Endothelial cell of umbilical vein (primary cell): Measurements from ENCODE around the gene WHRN. TPM values are rescaled to one million over a fixed set of nuclear protein-coding genes. Genes with fewer than 3 reads are reported as not detected.

ENCODE experiments used
- BruUV-seq: library from RNA; stranded (reverse); fragments of 400-500 nt; replicated peaks from 2 replicates; lab custom pipeline; 2021; lab: Mats Ljungman, UMichigan
- CTCF ChIA-PET: fragments of 300-600, 350-600 bp; sonication (Branson Sonifier 250); formaldehyde crosslinking; loops from one replicate; lab custom pipeline; 2021; ENCODE audit warnings: antibody characterized with exemption, inconsistent platforms; lab: Charles Lee
- POLR2A ChIA-PET: fragments of 300-600, 350-600 bp; sonication (Branson Sonifier 250); formaldehyde crosslinking; loops from one replicate; lab custom pipeline; 2021; ENCODE audit warnings: antibody characterized with exemption, inconsistent platforms; lab: Charles Lee
- DNase-seq: peaks from one replicate; pipeline ENCODE4 v3.0.0-alpha.2; 2011; ENCODE audit warnings: low read depth, low spot score
- FAIRE-seq: peaks from 2 replicates; lab custom pipeline; 2011; peaks lifted over from hg19 to GRCh38; lab: Jason Lieb, UNC
- H2AFZ ChIP-seq: 2 replicates; pipeline ENCODE4 v1.6.0; 2012; ENCODE audit warnings: low read depth, low read length, control low read depth, inconsistent platforms
- H3K27ac ChIP-seq: 2 replicates; pipeline ENCODE4 v1.5.1; 2011; ENCODE audit warnings: low read depth, mild to moderate bottlenecking, control low read depth, low read length, moderate library complexity; ENCODE audit not compliant: insufficient read depth
- H3K27me3 ChIP-seq, 2 experiments: 2 replicates each; pipeline versions ENCODE4 v1.6.0 to v1.6.1; 2011; ENCODE audit warnings: low read length in 2 of 2, mixed read lengths in 1 of 2; ENCODE audit not compliant: control insufficient read depth in 2 of 2, insufficient read depth in 2 of 2
- H3K36me3 ChIP-seq, 2 experiments: 2 replicates in 1 of 2; 3 replicates in 1 of 2; pipeline ENCODE4 v1.5.1; 2011; ENCODE audit warnings: low read length in 2 of 2, mild to moderate bottlenecking in 1 of 2, moderate library complexity in 1 of 2; ENCODE audit not compliant: control insufficient read depth in 2 of 2, insufficient read depth in 2 of 2; ENCODE audit errors: extremely low read depth in 1 of 2
- H3K4me1 ChIP-seq: 3 replicates; pipeline ENCODE4 v1.5.1; 2011; ENCODE audit warnings: mild to moderate bottlenecking, low read length; ENCODE audit not compliant: control insufficient read depth, insufficient read depth; ENCODE audit errors: extremely low read depth
- H3K4me2 ChIP-seq: 2 replicates; pipeline ENCODE4 v1.6.1; 2011; ENCODE audit warnings: low read length, control low read depth, mixed read lengths; ENCODE audit not compliant: insufficient read depth
- H3K4me3 ChIP-seq, 3 experiments: fragments of 200-600 bp in 1 of 3; sonication (generic), shearing (Covaris generic) in 1 of 3; replicated peaks in 1 of 3; 2 replicates each; pipeline ENCODE4 v1.5.1; 2011 to 2016; ENCODE audit warnings: control low read depth in 3 of 3, low read length in 3 of 3, mild to moderate bottlenecking in 2 of 3, inconsistent platforms in 1 of 3, low read depth in 1 of 3, moderate library complexity in 1 of 3; ENCODE audit not compliant: insufficient read depth in 1 of 3
- H3K79me2 ChIP-seq: 2 replicates; pipeline ENCODE4 v1.6.0; 2012; ENCODE audit warnings: low read length, inconsistent platforms; ENCODE audit not compliant: control insufficient read depth, insufficient read depth
- H3K9ac ChIP-seq: replicated peaks from 2 replicates; pipeline ENCODE3; 2011; ENCODE audit warnings: low read length, control low read depth; ENCODE audit not compliant: insufficient read depth; ENCODE audit errors: extremely low read depth
- H3K9me1 ChIP-seq: replicated peaks from 3 replicates; pipeline ENCODE4 v1.6.0; 2011; ENCODE audit warnings: mild to moderate bottlenecking, low read length; ENCODE audit not compliant: control insufficient read depth, insufficient read depth; ENCODE audit errors: extremely low read depth
- H3K9me3 ChIP-seq: replicated peaks from 2 replicates; pipeline ENCODE4 v1.5.1; 2012; ENCODE audit warnings: low read length, inconsistent platforms; ENCODE audit not compliant: control insufficient read depth, insufficient read depth
- H4K20me1 ChIP-seq: replicated peaks from 2 replicates; pipeline ENCODE3; 2011; ENCODE audit warnings: mild to moderate bottlenecking, low read length; ENCODE audit not compliant: control insufficient read depth, insufficient read depth; ENCODE audit errors: extremely low read depth
- CTCF ChIP-seq, 2 donors: IDR thresholded peaks; 1 replicate in 1 of 2; 2 replicates in 1 of 2; pipeline ENCODE4 v1.5.1; 2011; ENCODE audit warnings: low read length in 2 of 2, mild to moderate bottlenecking in 2 of 2, moderate library complexity in 2 of 2, control low read depth in 1 of 2, inconsistent platforms in 1 of 2, low read depth in 1 of 2; ENCODE audit not compliant: insufficient read depth in 1 of 2; ENCODE audit errors: extremely low read depth in 1 of 2
- EZH2 ChIP-seq: IDR thresholded peaks from 2 replicates; pipeline ENCODE4 v1.6.1; 2012; ENCODE audit warnings: borderline replicate concordance, low read depth, mild to moderate bottlenecking, moderate library complexity, low read length, inconsistent platforms; ENCODE audit not compliant: severe bottlenecking
- FOS ChIP-seq: IDR thresholded peaks from 2 replicates; pipeline ENCODE4 v1.6.1; 2011; ENCODE audit warnings: mild to moderate bottlenecking, low read length, moderate library complexity, borderline replicate concordance; ENCODE audit not compliant: insufficient read depth
- GATA2 ChIP-seq: IDR thresholded peaks from 2 replicates; pipeline ENCODE4 v1.7.0; 2011; ENCODE audit warnings: low read depth, mild to moderate bottlenecking, moderate library complexity, mixed read lengths, low read length; ENCODE audit not compliant: insufficient read length, insufficient read depth
- JUN ChIP-seq: IDR thresholded peaks from 2 replicates; pipeline ENCODE4 v1.6.1; 2011; ENCODE audit warnings: borderline replicate concordance, low read depth; ENCODE audit not compliant: insufficient read length, insufficient read depth
- MYC ChIP-seq: IDR thresholded peaks from one replicate; pipeline ENCODE4 v1.6.1; 2011; ENCODE audit warnings: mild to moderate bottlenecking, low read depth, low read length
- POLR2A ChIP-seq: IDR thresholded peaks from 2 replicates; pipeline ENCODE4 v1.6.1; 2012; ENCODE audit warnings: low read depth, mild to moderate bottlenecking, control low read depth, low read length
- POLR2AphosphoS5 ChIP-seq: IDR thresholded peaks from 2 replicates; pipeline ENCODE4 v1.6.1; 2012; ENCODE audit warnings: low read depth, mild to moderate bottlenecking, control low read depth, low read length, moderate library complexity; ENCODE audit not compliant: insufficient read depth
- dilution Hi-C: fragments of 300-500 bp; cut with MboI; formaldehyde crosslinking; loops from one replicate; pipeline ENCODE4 v1.15.0; 2019; ENCODE audit warnings: low sequenced_read_pairs; ENCODE audit not compliant: extremely low pct_ligation_motif_present
- intact Hi-C: fragments of 100-400 bp; cut with micrococcal nuclease; formaldehyde crosslinking; loops from one replicate; pipeline ENCODE4 v1.10.0; 2022
- polyA plus RNA-seq, 4 experiments: library from polyadenylated mRNA; depleted of rRNA in 3 of 4; stranded (reverse) in 3 of 4; unstranded in 1 of 4; fragments of >200 nt; gene quantifications; 2 replicates each; pipeline versions ENCODE4 v1.2.1 to v1.2.3, GENCODE V29; 2011 to 2012; ENCODE audit warnings: missing spikeins in 1 of 4
- total RNA-seq: library from RNA; stranded (reverse); gene quantifications from 2 replicates; pipeline ENCODE4 v1.2.3, GENCODE V29; 2021
- TF ChIP-seq, protein P1 (sequence below): IDR thresholded peaks from 2 replicates; pipeline ENCODE4 v1.6.1; 2011; ENCODE audit not compliant: insufficient read depth, insufficient read length

WHRN gene
- total and polyA plus RNA-seq, 2 donors (not counting 3 experiments of a cell fraction or from before 2014, with no cell fraction given): 0.35 to 0.69 TPM

GRCh38 chr9:114472765-114473446 lies 32.4 kb downstream of the WHRN start:
- BruUV-seq: no TSS peak
- dilution Hi-C loops (no loop called here), intact Hi-C loops (no loop called here)
- DNase-seq (no peak), FAIRE-seq (no peak)
- H3K27ac ChIP-seq: no peak overlapping the region
- H3K9ac ChIP-seq: no peak overlapping the region
- no peak overlapping the region for H2AFZ ChIP-seq
- no peaks in the 10 kb centered on the region for H3K9me3 ChIP-seq
- H3K4me2 ChIP-seq: no peak overlapping the region
- TF ChIP-seq POLR2A (no peak), JUN (no peak), FOS (no peak), EZH2 (no peak), POLR2AphosphoS5 (no peak), CTCF (IDR thresholded peaks at IDR 0.05; ENCODE audit: extremely low read depth in 1 of 2, insufficient read depth in 1 of 2, low read depth in 1 of 2, low read length in 2 of 2) (no peak), MYC (no peak), GATA2 (no peak)
- TF ChIP-seq, protein P1, sequence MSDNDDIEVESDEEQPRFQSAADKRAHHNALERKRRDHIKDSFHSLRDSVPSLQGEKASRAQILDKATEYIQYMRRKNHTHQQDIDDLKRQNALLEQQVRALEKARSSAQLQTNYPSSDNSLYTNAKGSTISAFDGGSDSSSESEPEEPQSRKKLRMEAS: no peak
- ChIA-PET CTCF (interaction anchor here (1.5 to 2.5 kb wide), 2 partner anchors 14 to 180 kb away, joined by 5 to 10 read pairs; no protein-coding TSS in a partner anchor), POLR2A (no interaction called here)
- H3K36me3 ChIP-seq: no peaks in the 10 kb centered on the region
- peaks cover 0 to 8% of the 10 kb centered on the region in 2 experiments for H3K27me3 ChIP-seq
- no peak overlapping the region for H3K4me3 ChIP-seq
- no peaks in the 10 kb centered on the region for H3K9me1 ChIP-seq
- no peaks in the 10 kb centered on the region for H3K4me1 ChIP-seq
- no peaks in the 10 kb centered on the region for H3K79me2 ChIP-seq
- no peaks in the 10 kb centered on the region for H4K20me1 ChIP-seq
